RPMI8226 (cell line): ENCODE results near the gene RNF114.

Experiments
- DNase-seq: peaks from one replicate; pipeline ENCODE4 v3.0.0-alpha.2; 2015

Gene RNF114

DNA sequence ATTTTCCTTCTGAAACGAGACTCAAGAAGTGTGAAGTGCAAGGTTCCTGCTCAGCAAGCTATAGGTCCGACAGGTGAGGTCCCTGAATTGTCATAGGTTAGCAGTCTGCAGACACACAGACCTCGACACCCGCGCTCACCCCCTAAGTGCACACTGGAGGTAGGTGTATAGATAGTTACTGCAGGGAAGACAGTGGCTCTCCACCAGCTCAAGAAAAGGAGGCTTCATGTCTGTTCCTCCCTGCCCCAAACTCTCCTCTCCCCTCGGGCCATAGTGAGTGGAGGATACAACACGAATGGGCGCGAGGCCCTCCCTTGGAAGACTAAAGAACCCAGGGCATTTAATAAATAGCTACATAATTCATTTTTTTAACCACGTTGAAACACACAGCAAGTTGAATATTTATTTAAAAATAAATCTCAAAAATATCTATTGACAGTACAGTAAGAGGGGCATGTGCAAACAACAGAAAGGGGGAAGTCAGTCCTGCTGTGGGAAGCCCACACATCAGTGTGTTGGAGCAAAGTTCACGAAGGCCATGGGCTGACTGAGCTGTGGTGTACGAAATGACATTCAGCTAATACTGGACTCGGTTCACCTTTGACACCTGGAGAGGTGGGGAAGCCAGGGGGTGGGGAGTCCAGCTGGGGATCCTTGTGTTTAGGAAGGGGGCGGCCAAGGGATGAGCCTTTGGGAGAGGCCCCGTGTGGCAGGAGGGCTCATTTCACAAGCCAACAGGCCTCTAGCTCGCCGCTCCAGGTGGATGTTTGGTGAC is 31.6 kb upstream of the RNF114 start:
- no peak for DNase-seq

DNA sequence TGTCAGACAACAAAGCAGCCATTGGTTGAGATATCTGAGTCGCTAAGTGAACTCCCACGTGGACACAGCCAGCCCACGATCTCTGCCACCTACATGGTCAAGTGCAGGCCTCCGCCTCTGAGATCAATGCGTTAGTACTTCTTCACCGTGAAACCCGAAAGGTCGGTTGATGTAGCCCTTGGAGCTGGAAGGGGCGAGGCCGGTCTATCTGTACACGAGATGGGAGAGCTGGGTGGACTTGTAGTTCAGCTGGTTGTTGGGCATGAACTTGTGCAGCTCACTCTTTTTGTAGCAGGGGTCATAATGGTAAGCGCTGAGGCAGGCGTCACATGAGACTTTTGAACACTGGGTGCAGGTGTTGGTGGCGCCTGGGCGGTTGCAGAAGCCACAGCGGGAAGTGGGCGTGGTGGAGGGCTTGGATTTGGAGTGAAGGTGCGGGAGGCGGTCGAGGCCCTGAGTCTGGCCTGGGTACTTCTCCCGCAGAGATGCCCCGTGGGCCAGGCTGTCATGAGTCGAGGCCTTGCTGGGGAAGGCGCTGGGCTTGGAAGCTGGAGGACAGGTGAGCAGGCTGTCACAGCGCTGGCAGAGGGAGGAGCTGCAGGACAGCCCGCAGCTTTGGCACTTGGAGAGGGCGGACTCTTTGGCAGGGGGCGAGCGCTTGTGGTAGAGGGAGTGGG is 30.6 kb upstream of the RNF114 start:
- no peak for DNase-seq

DNA sequence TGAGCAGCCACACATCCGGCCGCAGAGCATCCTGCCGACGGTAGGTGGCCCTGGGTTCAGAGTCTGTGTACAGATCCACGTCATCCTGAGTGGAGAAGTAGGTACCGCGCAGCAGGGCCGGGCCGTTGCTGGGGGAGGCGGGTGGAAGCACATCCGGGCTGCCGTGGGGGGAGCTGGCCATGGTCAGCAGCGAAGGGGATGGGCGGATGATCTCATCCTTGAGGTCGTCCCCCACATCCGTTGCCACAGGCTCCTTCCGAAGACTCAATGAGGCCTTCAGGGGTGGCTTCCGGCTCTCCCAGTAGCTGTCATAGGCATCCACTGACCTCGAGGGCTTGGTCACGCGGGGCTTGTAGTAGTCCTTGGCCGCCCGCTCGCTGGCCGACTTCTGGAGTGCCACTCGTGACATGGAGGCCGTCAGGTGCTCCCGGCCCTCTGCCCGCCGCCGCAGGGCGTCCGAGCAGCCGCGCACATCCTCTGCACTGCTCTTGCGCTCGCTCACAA is 30.0 kb upstream of the RNF114 start:
- no peak for DNase-seq

DNA sequence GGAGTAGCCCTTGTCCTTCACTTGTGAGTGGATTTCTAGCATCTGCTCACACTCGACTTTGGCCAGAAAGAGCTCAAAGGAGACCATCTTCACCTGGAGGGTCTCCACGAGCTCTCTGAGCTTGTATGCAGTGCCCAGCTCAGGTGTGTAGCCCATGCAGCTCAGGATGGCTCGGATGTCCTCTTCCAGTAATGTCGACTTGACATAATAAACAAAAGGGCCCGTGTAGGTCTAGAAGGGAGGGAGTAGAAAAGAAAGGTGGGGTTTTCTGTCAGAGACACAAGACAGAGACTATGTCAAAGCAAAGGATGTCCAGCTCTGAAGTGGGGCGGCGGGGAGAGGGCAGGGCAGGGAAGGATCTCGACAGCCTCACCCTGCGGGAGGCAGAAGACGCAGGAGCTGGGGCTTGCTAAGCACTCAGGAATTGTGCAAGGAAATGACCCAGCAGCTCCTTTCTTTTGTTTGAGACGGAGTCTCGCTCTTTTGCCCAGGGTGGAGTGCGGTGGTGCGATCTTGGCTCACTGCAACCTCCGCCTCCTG is 29.5 kb upstream of the RNF114 start:
- DNase-seq = no peak

DNA sequence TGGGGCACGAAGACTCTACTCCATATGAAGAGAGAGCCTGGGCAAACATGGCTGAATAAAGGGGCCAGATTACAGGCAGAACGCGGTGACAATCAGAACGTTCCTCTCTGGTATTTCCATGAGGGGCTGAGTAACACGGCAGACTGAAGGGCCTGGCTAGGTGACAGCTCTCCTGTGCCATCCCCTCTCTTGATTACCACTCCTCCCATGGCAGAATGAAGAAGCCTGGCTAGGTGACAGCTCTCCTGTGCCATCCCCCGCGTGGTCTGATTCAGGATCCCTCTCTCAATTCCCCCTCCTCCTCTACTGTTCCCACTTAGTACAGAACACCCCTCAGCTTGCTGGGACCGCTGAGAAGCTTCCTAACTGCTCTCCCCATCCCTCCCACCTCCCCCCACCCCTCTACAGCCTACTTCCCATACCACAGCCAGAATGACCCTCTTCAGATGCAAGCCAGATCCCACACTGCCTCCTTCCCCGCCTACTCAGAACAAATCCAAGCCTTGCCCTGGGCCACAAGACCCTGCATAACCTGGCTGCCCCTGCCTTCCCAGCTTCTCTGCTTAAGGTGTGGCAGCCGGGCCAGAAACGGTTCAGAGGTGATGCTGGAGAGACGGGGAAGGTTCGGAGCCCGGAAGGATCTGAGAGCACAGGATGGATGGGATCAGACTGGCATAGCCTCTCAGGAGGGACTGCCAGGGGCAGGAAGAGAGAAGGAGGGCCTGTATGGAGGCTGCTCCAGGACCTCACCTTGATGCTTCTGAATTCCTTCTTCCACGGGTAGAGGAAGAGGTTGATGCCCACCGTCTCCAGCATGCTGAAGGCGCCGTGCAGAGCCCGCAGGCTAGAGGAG is 28.6 kb upstream of the RNF114 start:
- no peak for DNase-seq

DNA sequence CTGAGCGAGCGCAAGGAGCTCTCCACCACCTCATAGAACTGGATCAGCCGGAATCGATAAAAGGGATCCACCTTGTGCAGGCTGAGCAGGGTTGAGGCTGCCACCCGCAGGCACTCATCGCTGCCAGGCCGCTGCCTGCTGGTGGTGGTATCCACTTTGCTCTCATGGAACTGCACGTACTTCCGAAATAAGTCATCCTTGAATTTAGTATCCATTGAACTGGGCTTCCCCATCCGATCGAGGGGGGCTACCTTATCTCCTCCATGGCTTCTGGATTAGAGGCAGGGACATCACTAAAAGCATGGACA is 28.0 kb upstream of the RNF114 start:
- DNase-seq = no peak

DNA sequence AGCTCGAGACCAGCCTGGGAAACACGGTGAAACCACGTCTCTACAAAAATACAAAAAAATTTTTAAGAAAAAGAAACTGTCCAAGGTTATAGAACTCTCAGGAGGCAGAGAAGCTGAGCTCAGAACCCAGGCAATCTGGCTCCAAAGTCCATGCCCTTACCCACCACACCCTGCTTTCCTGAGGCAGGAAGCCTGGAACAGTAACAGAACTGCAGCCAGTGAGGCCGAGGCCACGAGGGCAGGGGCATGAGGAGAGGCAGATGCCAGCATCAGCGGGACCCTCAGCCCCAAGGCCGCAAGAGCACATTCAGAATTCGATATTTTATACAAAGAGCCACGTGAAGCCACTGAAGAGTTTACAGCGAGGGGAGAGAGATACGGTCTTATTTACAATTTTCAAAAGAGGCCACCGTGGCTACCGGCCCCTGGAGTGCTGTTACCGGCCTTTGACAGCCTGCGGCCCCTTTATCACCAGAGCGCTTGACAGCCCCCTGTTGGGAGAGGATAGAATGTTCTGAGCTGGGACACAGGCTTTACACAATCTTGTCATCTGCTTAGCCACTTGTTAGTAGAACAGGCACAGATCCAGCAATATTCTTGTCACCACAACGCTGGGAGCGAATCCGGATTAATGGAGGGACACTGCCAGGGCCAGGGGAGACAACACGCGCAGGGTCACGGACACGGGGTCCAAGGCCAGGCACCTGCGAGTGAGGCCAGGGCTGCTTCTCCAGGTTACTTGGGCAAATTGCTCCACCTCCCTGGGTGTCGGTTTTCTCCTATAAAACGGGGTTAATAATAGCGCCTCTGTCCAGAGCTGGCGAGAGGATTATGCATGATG is 26.5 kb upstream of the RNF114 start:
- no peak for DNase-seq

DNA sequence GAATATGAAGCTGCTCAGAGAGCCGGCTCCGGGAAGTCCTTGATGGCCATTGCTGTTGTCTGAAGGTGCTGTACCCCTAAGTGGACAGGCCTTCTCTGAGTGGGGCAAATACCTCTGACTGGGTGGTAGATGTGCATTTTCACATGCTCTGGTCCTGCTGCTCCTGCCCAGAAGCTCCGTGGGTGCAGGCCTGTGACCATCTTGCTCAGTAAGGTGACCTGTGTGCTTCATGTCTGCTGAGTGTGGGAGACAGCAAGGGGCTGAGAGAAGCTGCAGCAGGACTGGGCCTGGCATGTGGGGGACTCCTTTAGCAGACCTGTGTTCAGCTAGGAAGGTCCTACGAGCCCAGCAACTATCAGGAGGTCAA is 25.9 kb upstream of the RNF114 start:
- no peak for DNase-seq

DNA sequence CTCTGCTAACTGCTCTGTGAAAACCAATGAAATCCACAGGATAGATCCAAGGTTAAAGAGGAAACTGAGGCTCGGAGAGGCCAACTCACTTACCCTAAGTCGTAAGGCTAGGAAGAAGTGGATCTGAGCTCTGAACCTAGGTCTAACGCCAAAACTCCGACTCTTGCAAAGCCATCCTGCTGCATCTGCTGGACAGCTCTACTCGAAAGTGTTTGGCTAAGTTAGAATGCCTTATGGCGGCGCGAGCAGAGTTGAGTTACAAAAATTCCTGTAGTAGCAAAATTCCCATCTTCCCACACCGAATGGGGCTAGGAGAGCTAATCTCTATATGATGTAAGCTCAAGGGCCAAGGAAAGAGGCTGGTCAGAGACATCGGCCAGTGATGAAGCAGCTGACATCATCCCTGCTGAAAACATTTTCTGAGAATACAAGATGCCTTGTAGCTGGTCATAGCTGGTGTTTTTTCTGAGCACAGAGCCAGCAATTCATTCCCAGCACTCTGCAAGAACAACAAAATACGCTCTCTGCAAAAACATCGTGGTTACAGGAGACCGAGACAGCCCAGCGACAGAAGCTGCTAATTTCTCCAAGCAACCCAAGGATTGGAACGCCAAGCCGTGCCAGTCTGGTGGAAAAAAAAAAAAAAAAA is 22.7 kb upstream of the RNF114 start:
- DNase-seq = no peak

DNA sequence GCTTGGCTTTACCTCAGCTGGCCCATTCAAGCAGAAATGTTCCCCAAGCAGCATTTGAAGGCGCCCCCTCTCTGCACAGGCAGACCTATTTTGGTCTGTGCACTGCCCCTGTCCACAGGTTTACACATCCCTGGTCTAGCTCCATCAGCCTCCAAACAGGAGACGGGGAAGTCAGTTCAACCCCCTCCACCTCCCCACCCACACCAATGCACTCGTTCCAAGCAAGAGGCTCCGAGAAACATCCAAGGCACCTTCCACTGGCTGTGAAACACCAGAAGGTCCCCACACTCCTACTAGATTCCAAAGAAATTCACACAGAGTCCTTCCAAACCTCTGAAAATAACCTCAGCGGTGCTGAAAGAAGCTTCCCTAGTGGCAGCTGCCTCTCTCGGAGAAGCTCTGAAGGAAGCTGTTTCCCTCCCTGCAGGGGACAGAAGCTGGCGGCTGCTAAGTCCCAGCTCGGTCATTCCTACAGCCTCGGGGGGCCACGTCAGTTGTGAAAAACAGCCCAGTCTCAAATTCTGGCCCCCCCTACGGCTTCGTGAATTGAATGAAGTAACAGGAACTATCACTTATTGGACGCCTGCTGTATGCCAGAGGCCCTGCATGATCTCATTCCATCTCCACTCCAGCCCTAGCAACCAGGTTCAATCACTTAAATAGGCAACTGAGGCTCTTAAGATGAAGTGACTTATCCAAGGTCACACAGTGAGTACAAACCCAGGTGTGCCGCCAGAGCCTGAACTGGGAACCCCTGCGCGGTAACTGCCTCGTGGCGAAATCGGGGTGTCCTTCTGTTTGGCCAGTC is 21.7 kb upstream of the RNF114 start:
- DNase-seq = peak; percentile 45

DNA sequence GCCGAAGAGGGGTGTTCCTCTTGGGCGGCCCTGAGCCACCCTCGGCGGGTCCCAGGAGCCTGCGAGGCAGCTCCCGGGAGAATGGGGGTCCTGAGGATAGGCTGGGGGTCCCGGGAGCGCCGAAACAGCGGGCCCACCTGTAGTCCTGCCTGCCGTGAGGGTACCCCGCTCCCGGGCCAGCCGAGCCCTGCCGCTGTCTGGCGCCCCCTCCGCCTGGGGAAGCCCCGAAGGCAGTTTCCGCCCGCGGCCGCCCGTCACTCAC is 21.1 kb upstream of the RNF114 start:
- no peak for DNase-seq

DNA sequence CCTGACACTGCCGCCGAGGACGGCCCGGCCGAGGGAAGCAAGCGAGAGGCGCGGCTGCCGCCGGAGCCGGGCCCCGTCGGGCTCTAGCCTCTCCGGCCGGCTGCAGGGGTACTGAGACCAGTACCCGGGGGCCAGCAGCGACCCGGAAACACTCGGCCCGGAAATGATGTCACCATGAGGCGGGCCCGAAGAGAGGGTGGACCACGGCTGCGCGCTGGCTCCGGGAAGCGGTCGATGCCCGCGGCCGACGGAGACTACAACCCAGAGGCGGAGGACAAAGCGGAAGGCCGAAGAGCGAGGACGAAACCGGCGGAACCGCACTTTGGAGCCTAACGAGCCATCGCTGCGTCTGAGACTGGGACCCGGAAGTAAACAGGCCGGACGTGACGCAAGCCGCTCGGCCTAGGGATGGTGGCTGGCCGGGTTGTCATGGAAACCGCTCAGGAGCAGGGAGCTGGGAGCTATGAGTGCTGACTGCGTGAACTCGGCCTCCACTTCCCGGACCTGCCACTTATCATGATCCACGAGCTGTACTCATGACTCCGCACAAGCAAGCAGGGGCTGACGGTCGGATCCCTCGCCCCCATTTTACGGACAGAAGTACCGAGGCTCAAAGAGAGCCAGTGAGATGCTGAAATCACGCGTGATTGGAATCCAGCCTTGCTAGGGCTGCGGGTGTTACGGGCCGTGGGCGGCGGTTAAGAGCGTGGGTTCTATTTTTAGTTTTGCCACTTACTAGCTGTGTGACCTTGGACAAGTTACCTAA is 20.6 kb upstream of the RNF114 start, which contains the start of gene SPATA2:
TSS of gene SPATA2 (minus strand) at position 150 of the 766 bp plus-strand sequence. CDS start 7,039 bp downstream, outside the sequence.
- DNase-seq = peak; percentile 98

DNA sequence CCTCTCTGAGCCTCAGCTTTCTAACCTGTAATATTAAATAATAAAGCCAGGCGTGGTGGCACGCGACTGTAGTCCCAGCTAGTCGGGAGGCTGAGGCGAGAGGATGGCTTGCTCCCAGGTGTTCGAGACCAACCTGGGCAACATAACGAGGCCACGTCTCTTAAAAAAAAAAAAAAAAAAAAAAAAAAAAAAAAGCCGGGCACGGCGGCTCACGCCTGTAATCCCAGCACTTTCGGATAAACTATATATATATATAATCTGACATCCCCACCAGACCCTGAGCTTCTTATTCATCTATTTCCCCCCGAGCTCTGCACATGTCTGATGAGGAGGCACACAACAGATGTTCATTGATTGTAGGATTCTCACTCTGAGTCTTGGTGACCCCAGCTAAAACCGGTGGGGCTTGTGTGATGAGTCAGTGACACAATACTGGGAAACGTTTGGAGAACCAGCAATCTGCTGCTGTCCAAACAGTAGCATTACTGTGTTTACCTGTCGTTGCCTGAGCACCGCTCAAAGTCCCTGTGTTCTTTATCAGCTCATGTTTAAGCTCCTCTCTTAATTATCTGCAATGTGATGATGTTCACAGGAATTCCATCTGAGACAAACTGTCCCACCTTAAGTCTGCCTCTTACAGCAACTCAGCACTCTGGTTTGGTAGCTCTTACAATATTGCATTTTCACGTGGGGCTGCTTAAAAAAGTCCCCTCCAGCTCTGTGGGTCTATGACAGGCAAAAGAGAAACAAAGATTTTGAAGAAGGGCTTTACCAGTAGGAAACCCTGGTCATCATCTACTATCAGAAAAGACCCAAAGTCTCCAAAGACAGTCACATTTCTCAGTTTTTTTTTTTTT is 19.8 kb upstream of the RNF114 start:
- peak; percentile 48 for DNase-seq

DNA sequence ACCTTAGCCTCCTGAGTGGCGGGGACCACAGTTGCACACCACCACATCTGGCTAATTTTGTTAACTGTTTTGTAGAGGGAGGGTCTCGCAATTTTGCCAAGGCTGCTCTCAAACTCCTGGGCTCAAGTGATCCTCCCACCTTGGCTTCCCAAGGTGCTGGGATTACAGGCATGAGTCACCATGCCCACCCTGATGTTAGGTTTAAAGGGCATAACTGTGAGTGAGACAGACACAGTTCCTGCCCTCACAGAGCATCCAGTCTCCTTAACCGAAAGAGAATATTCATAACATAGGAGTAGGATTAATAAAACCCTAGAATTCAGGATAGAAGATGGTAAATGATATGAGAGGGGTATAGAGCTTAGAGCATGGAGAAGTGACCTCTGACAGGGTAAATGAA is 17.8 kb upstream of the RNF114 start:
- DNase-seq = no peak

DNA sequence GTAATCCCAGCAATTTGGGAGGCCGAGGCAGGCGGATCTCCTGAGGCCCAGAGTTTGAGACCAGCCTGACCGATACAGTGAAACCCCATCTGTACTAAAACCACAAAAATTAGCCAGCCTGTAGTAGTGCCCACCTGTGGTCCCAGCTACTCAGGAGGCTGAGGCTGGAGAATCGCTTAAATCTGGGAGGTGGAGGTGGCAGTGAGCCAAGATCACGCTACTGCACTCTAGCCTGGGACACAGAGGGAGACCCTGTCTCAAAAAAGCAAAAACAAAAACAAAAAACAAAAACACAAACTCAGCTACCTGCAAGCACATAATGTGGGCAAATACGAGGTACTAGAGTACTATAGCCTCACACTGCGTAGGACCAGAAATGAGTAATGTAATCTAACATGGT is 17.2 kb upstream of the RNF114 start:
- DNase-seq = no peak

DNA sequence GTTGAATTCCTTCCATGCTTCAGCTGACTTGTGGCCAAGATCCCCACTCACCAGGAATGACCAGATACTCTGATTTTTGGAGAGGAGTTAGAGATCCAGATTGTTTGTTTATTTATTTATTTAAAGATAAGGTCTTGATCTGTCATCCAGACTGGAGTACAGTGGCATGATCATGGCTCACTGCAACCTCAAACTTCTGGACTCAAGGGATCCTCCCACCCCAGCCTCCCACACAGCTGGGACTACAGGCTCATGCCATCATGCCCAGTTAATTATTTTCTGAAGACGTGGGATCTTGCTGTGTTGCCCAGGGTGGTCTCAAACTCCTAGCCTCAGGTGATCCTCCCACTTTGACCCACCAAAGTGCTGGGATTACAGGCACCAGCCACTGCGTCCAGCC is 16.7 kb upstream of the RNF114 start:
- no peak for DNase-seq

DNA sequence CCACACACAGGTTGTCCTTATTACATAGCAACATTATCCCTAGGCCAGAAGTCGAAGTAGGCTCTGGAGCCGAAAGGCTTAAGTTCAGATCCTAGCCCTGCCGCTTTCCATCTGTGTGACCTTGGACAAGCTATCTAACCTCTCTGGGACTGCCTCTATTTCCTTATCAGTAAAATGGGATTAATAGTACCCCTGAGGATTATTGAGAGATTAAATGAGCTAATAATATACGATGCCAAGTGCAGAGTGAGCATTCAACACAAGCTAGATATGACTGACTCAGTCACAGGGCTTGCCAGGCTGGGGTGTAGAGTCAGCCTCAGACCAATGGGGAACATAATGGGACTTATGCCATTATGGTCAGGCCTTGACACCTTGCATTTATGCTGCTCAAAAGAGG is 11.9 kb upstream of the RNF114 start:
- no peak for DNase-seq

DNA sequence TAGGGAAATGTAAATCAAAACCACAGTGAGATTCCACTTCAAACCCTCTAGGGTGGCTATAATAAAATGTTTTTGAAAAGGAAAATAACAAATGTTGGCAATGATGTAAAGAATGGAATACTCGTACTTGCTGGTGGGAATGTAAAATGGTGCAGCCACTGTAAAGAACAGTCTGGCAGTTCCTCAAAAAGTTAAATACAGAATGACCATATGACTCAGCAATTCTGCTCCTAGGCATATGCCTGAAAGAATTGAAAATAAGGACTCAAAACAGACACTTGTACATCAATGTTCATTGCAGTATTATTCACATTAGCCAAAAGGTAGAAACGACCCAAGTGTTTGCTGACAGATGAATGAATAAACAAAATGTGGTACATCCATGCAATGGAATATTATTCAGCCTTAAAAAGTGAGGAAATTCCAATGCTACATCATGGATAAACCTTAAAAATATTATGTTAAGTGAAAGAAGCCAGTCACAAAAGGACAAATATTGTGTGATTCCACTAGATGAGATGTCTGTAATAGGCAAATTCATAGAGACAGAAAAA is 10.2 kb upstream of the RNF114 start:
- peak; percentile 12 for DNase-seq
